Stimulated activated CD4-positive, alpha-beta T cell treated with anti-CD3 and anti-CD28 coated beads, TNF-alpha, amount 100 ng/mL, for 48 hours (primary cell): Measurements from ENCODE around the gene TP53TG3B.
A peak's percentile ranks its signal among the peaks of the same experiment; 100 is the strongest.
"Not testable (repeated sequence)": the region's sequence is repeated elsewhere in the genome, so short reads cannot be mapped to it uniquely, and the experiment has no call there.

ENCODE experiments used
- DNase-seq, 3 donors: peaks; one replicate each; pipeline ENCODE4 v3.0.0-alpha.2; 2020; ENCODE audit warnings: low read depth in 3 of 3

Gene TP53TG3B

GRCh38 chr16:33360541-33360940 is at the start of gene TP53TG3B:
Gene TP53TG3B (plus strand): TSS chr16:33360841. CDS start chr16:33360909, 68 bp downstream.
- not testable (repeated sequence) for DNase-seq

- DNase-seq, result peak in 2 of 3 donors; percentile 1 to 13
These were observed 24.2 kb upstream of the TP53TG3B start for GRCh38 chr16:33336226-33337012.

- DNase-seq, result peak in 2 of 3 donors; percentile 4 to 21
These were observed 22.8 kb upstream of the TP53TG3B start for GRCh38 chr16:33337627-33338542.

- DNase-seq, result not testable (repeated sequence)
These were observed 22.1 kb upstream of the TP53TG3B start for GRCh38 chr16:33338543-33338951.

GRCh38 chr16:33339093-33340061 is 21.3 kb upstream of the TP53TG3B start:
- not testable (repeated sequence) for DNase-seq
